ENCODE measurements around the gene CSTA.

The CSTA gene

GRCh38 chr3:122332551-122332950 lies 7.5 kb downstream of the CSTA start:
- Histone ChIP-seq H2AFZ (ENCODE audit: low read depth, low read length, severe bottlenecking) (no peak overlapping the region), H3K79me2 (ENCODE audit: insufficient read depth, low read length) (no peaks in the 10 kb centered on the region), H3K9me3 (ENCODE audit: insufficient read depth, low read length) (no peaks in the 10 kb centered on the region), H4K20me1 (ENCODE audit: low read depth, low read length) (no peaks in the 10 kb centered on the region), H3K27ac (ENCODE audit: low read depth, low read length) (no peak overlapping the region), H3K9ac (ENCODE audit: low read length) (no peak overlapping the region), H3F3A (ENCODE audit: insufficient read depth) (no peaks in the 10 kb centered on the region), H3K36me3 (ENCODE audit: low read length) (no peaks in the 10 kb centered on the region), H3K4me3 (ENCODE audit: insufficient read depth, low read length, poor library complexity, severe bottlenecking) (no peak overlapping the region), H3K4me2 (ENCODE audit: low read depth, low read length, poor library complexity, severe bottlenecking) (no peak overlapping the region), H3K27me3 (ENCODE audit: low read length) (no peaks in the 10 kb centered on the region), H3K9me2 (replicated peaks; ENCODE audit: insufficient read depth, low read length) (no peaks in the 10 kb centered on the region)
- no peak for TF ChIP-seq EZH2phosphoT487 (conservative IDR thresholded peaks at IDR 0.05; ENCODE audit: low read length)
- TF ChIP-seq, protein P1, sequence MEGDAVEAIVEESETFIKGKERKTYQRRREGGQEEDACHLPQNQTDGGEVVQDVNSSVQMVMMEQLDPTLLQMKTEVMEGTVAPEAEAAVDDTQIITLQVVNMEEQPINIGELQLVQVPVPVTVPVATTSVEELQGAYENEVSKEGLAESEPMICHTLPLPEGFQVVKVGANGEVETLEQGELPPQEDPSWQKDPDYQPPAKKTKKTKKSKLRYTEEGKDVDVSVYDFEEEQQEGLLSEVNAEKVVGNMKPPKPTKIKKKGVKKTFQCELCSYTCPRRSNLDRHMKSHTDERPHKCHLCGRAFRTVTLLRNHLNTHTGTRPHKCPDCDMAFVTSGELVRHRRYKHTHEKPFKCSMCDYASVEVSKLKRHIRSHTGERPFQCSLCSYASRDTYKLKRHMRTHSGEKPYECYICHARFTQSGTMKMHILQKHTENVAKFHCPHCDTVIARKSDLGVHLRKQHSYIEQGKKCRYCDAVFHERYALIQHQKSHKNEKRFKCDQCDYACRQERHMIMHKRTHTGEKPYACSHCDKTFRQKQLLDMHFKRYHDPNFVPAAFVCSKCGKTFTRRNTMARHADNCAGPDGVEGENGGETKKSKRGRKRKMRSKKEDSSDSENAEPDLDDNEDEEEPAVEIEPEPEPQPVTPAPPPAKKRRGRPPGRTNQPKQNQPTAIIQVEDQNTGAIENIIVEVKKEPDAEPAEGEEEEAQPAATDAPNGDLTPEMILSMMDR (IDR thresholded peaks at IDR 0.05; ENCODE audit: insufficient read depth, low read length, poor library complexity, severe bottlenecking) = no peak

DNA sequence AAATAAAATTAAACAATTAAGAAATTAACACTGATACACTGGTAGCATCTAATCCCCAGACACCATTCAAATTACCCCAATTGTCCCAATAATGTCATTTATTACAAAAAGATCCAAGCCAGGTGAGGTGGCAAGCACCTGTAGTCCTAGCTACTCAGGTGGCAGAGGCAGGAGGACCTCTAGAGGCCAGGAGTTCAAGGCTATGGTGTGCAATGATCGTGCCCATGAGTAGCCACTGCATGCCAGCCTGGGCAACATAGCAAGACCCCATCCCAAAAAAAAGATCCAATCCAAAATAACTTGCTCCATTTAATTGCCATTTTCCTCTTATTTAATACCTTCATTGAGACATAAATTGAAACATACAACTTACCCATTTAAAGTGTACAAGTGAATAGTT lies 17.8 kb downstream of the CSTA start:
- no peak overlapping the region for H2AFZ ChIP-seq (ENCODE audit: low read depth, low read length, severe bottlenecking)
- no peak overlapping the region for H3K27ac ChIP-seq (ENCODE audit: low read depth, low read length)
- H3K9ac ChIP-seq (ENCODE audit: low read length) = no peak overlapping the region
- no peak overlapping the region for H3K4me3 ChIP-seq (ENCODE audit: insufficient read depth, low read length, poor library complexity, severe bottlenecking)
- no peaks in the 10 kb centered on the region for H3K9me2 ChIP-seq (replicated peaks; ENCODE audit: insufficient read depth, low read length)
- H3K79me2 ChIP-seq (ENCODE audit: insufficient read depth, low read length) = no peaks in the 10 kb centered on the region
- H3K9me3 ChIP-seq (ENCODE audit: insufficient read depth, low read length) = no peaks in the 10 kb centered on the region
- H3K4me2 ChIP-seq (ENCODE audit: low read depth, low read length, poor library complexity, severe bottlenecking) = no peak overlapping the region
- H4K20me1 ChIP-seq (ENCODE audit: low read depth, low read length) = no peaks in the 10 kb centered on the region
- TF ChIP-seq EZH2phosphoT487 (conservative IDR thresholded peaks at IDR 0.05; ENCODE audit: low read length) = no peak
- TF ChIP-seq, protein P1 (IDR thresholded peaks at IDR 0.05; ENCODE audit: insufficient read depth, low read length, poor library complexity, severe bottlenecking) = no peak
- no peaks in the 10 kb centered on the region for H3F3A ChIP-seq (ENCODE audit: insufficient read depth)
- H3K36me3 ChIP-seq (ENCODE audit: low read length) = no peaks in the 10 kb centered on the region
- no peaks in the 10 kb centered on the region for H3K27me3 ChIP-seq (ENCODE audit: low read length)

- H3K27me3 ChIP-seq (ENCODE audit: low read length) = no peaks in the 10 kb centered on the region
- TF ChIP-seq, protein P1 (IDR thresholded peaks at IDR 0.05; ENCODE audit: insufficient read depth, low read length, poor library complexity, severe bottlenecking) = no peak
- TF ChIP-seq EZH2phosphoT487 (conservative IDR thresholded peaks at IDR 0.05; ENCODE audit: low read length) = no peak
- no peaks in the 10 kb centered on the region for H3K9me3 ChIP-seq (ENCODE audit: insufficient read depth, low read length)
- no peak overlapping the region for H3K4me3 ChIP-seq (ENCODE audit: insufficient read depth, low read length, poor library complexity, severe bottlenecking)
- H3K27ac ChIP-seq (ENCODE audit: low read depth, low read length) = no peak overlapping the region
- no peak overlapping the region for H3K9ac ChIP-seq (ENCODE audit: low read length)
- no peaks in the 10 kb centered on the region for H3K9me2 ChIP-seq (replicated peaks; ENCODE audit: insufficient read depth, low read length)
- no peaks in the 10 kb centered on the region for H4K20me1 ChIP-seq (ENCODE audit: low read depth, low read length)
- H3F3A ChIP-seq (ENCODE audit: insufficient read depth) = no peaks in the 10 kb centered on the region
- H3K79me2 ChIP-seq (ENCODE audit: insufficient read depth, low read length) = no peaks in the 10 kb centered on the region
- no peak overlapping the region for H3K4me2 ChIP-seq (ENCODE audit: low read depth, low read length, poor library complexity, severe bottlenecking)
- no peak overlapping the region for H2AFZ ChIP-seq (ENCODE audit: low read depth, low read length, severe bottlenecking)
- H3K36me3 ChIP-seq (ENCODE audit: low read length) = no peaks in the 10 kb centered on the region
Observed at GRCh38 chr3:122343654-122344053, 18.6 kb downstream of the CSTA start.
